Epithelial cell of proximal tubule (primary cell): Measurements from ENCODE around the gene NAA80. TPM values are rescaled to one million over a fixed set of nuclear protein-coding genes. Genes with fewer than 3 reads are reported as not detected.
"Not testable (repeated sequence)": the region's sequence is repeated elsewhere in the genome, so short reads cannot be mapped to it uniquely, and the experiment has no call there.

Experiments used
- DNase-seq: peaks from one replicate; pipeline ENCODE4 v3.0.0-alpha.2; 2011; ENCODE audit warnings: low read depth
- H3K4me3 ChIP-seq: 2 replicates; pipeline ENCODE4 v1.5.1; 2011; ENCODE audit warnings: low read depth, mild to moderate bottlenecking, low read length
- total RNA-seq: library from RNA; depleted of rRNA; stranded (reverse); fragments of >200 nt; gene quantifications from 2 replicates; pipeline ENCODE4 v1.2.3, GENCODE V29; 2015
- TF ChIP-seq, protein P1 (sequence below): conservative IDR thresholded peaks from 2 replicates; pipeline ENCODE4 v1.5.1; 2012; ENCODE audit warnings: low read depth, mild to moderate bottlenecking, low read length

Gene NAA80
- total RNA-seq, 1 donor from 2014 or later = 19.4 TPM

- H3K4me3 ChIP-seq = no peak overlapping the region
- DNase-seq = no peak
- TF ChIP-seq, protein P1, sequence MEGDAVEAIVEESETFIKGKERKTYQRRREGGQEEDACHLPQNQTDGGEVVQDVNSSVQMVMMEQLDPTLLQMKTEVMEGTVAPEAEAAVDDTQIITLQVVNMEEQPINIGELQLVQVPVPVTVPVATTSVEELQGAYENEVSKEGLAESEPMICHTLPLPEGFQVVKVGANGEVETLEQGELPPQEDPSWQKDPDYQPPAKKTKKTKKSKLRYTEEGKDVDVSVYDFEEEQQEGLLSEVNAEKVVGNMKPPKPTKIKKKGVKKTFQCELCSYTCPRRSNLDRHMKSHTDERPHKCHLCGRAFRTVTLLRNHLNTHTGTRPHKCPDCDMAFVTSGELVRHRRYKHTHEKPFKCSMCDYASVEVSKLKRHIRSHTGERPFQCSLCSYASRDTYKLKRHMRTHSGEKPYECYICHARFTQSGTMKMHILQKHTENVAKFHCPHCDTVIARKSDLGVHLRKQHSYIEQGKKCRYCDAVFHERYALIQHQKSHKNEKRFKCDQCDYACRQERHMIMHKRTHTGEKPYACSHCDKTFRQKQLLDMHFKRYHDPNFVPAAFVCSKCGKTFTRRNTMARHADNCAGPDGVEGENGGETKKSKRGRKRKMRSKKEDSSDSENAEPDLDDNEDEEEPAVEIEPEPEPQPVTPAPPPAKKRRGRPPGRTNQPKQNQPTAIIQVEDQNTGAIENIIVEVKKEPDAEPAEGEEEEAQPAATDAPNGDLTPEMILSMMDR = no peak
Observed at GRCh38 chr3:50263478-50264382, 35.5 kb downstream of the NAA80 start.

GRCh38 chr3:50262778-50263177, 36.4 kb downstream of the NAA80 start:
- TF ChIP-seq, protein P1 = no peak
- H3K4me3 ChIP-seq = no peak overlapping the region
- no peak for DNase-seq

- DNase-seq, H3K4me3 ChIP-seq: not testable (repeated sequence)
Observed at GRCh38 chr3:50262200-50262599, 37.0 kb downstream of the NAA80 start.

DNA sequence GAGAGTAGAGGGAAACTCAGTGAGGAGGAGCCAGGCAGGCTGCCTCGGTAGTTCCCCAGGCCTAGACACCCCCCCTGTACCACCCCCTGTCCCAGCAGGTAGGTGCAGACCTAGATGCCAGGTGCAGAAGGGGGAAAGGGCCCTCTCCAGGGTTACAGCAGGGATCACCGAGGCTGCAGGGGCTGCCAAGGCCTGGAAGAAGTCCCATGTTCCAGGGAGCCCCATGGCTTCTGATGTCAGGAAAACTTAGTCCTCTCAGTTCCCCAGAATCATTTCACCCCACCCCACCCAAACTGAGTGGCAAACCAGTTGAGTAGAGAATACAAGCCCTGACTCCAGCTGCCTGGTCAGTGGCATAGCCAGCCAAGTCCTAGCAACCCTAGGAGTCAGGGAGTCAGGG, 37.7 kb downstream of the NAA80 start:
- TF ChIP-seq, protein P1 = no peak
- DNase-seq = no peak
- no peak overlapping the region for H3K4me3 ChIP-seq

DNA sequence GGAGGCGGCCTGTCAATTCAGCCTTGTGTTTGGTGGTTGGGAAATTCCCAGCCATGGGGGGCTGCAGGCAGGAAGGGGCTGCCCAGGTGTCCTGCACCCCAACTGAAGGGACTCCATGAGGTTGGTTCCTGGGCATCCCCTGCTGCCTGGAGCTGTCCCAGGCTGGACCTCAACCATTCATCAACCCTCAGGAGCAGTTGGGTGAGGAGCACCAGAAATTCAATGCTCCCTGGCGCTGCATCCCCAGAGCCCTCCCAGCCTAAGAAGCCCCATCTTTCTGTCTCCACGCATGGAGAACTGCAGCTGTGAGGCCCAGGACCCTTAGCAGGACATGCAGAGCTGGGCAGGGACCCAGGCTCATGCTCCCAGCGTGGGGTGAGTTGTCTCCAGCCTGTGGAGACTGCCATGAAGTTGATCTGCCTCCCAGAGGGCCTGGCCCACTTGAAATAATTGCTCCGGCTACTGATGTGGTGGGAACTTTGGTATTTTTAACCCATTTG, 38.2 kb downstream of the NAA80 start:
- TF ChIP-seq, protein P1 = no peak
- DNase-seq = no peak
- peak overlapping the region; percentile 61 for H3K4me3 ChIP-seq

GRCh38 chr3:50260027-50260941, 38.9 kb downstream of the NAA80 start:
- peak overlapping the region; percentile 61 for H3K4me3 ChIP-seq
- TF ChIP-seq, protein P1 = peak; percentile 82
- DNase-seq = no peak

- no peak for DNase-seq
- TF ChIP-seq, protein P1 = no peak
- H3K4me3 ChIP-seq = no peak overlapping the region
Observed at GRCh38 chr3:50259432-50260026, 39.7 kb downstream of the NAA80 start.
